Stimulated activated CD4-positive, alpha-beta T cell treated with anti-CD3 and anti-CD28 coated beads, Interleukin-15, amount 100 ng/mL, for 48 hours (primary cell): ENCODE measurements around the gene KMT2D.
"Not testable (repeated sequence)": the region's sequence is repeated elsewhere in the genome, so short reads cannot be mapped to it uniquely, and the experiment has no call there.

Experiments used
- DNase-seq, 2 donors: peaks; one replicate each; pipeline ENCODE4 v3.0.0-alpha.2; 2020; ENCODE audit warnings: low read depth in 2 of 2

Gene KMT2D

DNA sequence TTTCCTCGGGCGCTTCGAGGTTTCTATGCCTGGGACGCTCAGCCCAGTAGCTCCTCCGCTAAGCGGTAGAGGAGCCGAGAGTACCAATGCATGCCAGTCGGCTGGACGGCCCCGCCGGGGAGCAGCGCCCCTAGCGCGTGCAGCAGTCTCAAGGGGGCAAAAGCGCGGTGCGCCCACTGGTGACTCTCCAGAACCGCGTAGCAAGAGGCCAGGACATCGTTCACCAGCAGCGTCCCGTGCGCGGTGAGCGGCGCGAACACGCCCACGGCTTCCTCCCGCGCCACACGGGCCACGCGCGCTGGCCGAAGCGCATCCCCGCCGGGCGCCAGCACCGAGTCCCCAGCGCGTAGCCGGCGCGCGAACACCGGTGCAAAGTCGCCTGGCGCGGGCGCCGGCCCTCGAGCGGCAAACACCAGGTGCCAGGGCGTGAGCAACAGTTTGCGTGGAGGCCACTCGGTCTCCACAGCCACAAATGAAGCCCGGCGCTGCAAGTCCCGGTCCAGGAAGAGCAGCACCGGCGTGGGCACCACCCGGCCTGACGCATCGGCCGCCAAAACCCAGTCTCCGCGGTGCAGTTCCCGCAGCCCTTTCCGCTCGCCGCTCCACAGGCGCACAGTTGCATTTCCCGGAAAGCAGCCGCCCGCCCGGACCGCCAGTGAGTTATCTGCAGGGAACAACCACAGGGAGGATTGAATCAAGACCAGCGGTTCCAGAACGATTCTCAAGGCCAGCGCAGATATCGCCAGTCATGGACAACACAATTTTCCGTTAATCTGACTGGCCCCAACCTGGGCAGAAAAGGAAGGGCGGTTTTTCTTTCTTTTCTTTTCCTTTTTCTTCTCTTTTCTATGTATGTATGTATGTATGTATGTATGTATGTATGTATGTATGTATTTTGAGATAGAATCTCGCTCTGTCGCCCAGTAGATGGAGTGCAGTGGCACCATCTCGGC lies 29.5 kb upstream of the KMT2D start:
- DNase-seq: no peak

DNA sequence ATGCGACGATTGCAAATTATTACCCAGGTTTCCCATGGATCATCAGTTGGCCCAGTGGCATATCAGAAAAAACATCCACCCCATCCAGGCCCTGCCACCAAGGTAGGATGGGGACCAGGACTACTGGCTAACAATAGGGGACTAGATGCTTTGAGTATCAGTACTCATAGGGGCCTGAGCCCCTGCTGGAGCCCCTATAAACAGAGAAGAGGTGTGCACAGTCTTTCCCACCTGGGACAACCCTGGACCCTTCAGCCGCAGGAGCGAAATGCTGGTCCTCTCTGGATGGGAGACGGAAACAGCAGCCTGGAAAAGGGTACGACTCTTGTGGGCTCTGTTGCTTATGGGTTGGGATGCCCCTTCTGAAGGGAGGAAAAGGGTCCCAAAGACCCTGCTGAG lies 28.3 kb upstream of the KMT2D start:
- DNase-seq: no peak

DNA sequence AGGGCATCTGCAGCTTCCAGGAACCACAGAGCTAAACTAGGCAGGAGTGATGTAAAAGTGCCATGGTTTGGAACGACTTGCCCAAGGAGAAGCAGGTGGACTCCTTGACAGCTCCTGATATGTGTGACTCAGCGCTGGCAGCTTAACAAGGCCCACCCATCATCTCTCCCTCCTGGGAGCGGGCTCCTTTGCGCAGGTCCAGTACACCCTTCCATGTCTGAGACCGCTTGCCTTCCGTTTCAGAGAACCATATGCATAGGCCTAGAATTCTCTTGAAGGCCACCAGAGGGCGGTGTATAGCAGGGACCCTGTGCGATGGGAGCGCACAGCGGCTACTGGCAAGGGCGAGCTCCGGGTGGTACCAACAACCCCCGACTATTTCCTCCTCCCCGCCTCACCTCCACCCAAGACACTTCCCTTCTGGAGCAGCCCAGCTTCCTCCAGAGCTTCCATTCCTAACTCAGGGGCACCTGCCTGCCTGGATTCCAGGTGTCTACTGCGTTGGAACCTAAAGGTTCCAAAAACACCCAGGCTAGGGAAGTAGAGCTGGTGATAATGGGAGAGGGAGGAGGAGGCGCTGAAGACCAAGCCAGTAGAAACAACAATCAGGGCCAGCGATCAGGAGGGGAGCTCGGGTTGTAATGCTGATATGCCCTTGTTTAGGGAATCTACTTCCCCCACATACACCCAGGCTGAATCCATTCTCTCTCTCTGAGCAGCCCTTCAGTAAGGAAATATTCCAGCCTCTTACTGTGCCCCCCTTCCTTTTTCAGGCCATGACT lies 27.7 kb upstream of the KMT2D start:
- peak; percentile 40 to 64 for DNase-seq

DNA sequence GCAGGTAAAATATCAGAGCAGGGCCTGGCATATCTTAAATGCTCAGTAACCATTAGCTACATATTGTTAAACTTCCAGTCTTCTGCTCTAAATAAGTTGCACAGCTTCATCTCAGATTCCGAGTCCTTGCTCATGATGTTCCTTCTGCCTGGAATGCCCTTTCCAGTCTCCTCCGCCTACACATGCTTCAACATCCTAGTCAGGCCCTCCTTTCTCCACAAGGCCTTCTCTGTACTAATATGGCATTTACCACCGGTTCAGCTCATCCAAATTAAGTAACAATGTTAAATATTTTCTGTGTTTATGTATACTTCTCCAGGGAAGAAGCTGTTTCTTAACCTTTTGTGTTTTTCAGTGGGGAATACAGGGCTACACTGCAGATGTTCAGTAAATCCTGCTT lies 25.5 kb upstream of the KMT2D start:
- no peak for DNase-seq

DNA sequence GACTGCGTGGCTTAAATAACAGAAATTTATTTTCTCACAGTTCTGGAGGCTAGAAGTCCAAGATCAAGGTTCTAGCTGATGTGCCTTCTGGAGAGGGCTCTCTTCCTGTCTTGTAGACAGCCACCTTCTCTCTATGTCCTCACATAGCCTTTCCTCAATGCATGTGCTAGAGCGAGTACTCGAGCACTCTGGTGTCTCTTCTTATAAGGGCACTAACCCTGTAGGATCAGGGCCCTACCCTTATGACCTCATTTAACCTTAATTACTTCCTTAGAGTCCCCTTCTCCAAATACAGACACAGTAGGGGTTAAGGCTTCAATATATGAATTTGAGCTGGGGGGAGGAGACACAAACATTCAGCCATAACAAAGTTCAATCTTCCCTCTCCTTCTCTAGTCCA lies 23.8 kb upstream of the KMT2D start:
- no peak for DNase-seq

DNA sequence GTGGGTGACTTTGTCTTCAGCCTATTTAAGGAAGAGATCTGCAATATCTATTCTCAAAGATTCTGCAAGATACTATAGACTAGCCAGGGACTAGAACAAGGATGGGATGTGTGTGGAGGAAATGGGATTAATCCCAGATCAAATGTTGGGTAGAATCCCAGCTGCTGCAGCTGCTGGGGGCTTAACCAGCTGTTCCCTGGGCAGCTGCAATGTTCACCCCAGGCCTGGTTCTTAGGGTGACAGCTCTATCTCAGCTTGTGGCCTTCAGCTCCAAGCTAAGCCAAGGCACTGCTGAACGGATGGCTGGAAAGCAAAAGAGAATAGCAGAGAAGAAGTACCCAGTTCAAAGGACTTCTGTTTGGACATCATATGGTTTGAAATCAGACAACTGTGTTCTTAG lies 19.2 kb upstream of the KMT2D start:
- no peak for DNase-seq

DNA sequence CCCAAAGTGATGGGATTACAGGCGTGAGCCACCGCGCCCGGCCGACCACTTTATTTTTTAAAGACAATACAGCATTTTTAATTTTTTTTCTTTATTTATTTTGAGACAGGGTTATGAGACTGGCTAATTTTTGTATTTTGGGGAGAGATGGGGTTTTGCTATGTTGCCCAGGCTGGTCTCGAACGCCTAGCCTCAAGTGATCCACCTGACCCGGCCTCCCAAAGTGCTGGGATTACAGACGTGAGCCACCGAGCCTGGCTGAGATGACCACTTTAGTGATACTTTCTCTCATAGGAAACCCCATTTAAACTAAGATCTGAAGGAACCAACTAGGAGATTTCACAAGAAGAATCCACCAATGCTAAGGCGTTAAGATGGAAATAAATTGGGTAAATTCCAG lies 10.4 kb upstream of the KMT2D start:
- DNase-seq: no peak

DNA sequence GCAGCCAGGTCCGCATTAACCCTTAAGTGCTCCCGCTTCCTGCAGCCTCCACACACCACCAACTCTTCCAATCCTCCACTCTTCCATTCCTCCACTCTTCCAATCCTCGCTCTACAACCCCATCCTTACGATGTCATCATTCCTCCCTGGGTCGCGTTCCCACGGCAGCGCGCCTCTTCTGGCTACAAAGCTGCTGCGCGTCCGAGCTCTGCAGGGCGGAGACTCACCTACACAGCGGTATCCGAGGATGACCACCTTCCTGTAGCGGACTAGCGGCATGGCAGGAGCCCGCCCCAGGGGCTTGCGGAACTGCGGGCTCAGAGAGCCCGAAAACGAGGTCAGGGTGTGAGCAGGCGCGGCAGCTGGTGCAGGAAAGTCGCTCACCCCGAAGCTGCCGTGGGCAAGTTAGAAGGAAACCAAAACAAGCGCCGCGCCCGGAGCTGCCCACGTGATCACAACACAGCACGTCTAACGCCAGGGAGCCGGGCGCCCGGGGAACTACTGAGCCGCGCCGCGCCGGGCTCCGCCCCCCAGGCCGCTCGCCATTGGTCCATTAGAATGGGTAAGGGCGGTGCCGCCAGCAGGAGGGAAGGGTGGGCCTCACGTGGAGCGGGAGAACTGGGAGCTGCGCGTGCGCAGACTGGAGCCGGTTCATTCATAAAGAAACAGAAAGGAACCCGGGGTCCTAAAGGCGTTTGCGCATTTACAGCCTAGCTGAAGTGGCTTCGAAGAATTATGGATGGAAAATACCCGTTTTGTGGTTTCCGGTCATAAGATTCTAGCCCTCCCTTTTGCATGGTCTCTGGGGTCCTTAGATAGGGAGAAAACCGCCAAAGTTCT lies 9.1 kb upstream of the KMT2D start, which contains the start of gene RHEBL1:
RHEBL1 (minus strand) TSS at position 473 of the 840 bp plus-strand sequence; CDS start at position 279, 194 bp downstream.
- DNase-seq: peak; percentile 98 to 99

DNA sequence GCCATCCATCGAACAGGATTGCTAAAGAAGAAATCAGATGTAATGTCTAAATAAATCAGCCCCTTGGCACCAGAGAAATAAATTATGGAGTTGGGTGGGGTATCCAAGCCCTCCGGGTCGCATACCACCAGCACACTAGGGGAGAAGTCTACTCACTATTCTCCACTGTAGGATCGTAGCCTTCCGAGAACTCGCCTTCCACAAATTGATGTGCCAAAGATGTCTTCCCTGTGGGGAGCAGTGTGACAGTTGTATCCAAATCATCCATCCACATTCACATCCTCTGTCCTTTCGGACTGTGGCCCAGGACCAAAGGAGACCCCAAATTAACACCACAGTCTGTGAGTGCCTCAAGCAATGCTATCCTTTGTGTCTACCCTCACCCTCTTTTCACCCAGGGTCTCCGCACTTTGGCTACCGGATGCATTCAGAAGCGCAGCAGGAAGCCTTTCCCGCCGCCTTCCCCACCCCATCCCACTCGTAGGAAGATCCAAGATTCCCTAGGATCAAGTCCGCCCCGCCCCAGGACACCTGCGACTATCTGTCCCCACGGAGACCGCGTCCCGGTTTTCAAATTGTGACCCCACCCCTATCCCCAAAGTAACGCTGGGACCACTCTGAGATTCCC lies 8.4 kb upstream of the KMT2D start:
- DNase-seq: no peak

DNA sequence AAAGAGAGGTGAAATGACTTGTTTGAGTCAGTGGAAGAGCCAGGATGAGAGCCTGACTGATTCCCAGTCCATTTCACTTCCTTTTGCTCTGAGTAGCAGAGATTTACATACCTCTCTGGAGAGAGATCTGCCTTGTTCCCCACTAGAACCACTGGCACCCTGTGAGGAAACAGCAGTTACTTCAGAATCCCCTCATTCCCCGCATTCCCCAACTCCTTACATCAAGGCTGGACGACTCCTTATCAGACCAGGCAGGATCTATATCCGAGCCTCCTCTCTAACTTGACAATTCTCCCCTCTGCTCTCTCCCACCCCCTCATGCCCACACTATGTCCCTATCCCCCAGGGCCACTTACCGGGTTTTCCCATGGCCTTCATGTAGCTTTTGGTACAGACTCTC lies 5.5 kb upstream of the KMT2D start:
- no peak for DNase-seq

DNA sequence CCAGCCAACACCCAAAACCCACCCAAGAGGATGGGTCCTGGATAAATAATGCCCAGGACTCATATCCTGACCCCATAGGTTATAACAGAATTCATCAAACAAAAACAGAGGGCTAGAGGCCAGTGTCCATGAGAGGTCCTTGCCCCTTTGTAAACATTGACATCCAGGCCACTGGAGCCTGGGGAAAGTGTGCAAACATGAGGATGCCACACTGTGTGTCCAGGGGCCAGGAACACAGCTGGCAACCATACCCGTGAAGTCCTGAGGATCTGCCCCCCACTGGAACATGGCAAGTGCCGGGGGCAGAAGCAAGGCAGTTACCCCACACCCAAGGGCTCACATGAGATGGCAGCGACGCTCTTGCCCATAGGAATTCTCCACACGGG lies 4.2 kb upstream of the KMT2D start:
- DNase-seq: no peak

DNA sequence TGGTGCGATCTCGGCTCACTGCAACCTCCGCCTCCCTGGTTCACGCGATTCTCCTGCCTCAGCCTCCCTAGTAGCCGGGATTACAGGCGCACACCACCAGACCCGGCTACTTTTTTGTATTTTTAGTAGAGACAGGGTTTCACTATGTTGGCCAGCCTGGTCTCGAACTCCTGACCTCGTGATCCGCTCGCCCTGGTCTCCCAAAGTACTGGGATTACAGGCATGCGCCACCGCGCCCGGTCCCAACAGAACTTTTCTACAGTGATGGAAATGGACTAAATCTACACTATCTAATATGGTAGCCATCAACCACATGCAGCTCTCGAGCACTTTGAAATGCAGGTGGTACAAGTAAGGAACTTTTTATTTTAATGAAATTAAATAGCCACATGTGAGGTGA lies 1.3 kb upstream of the KMT2D start:
- DNase-seq: not testable (repeated sequence)

DNA sequence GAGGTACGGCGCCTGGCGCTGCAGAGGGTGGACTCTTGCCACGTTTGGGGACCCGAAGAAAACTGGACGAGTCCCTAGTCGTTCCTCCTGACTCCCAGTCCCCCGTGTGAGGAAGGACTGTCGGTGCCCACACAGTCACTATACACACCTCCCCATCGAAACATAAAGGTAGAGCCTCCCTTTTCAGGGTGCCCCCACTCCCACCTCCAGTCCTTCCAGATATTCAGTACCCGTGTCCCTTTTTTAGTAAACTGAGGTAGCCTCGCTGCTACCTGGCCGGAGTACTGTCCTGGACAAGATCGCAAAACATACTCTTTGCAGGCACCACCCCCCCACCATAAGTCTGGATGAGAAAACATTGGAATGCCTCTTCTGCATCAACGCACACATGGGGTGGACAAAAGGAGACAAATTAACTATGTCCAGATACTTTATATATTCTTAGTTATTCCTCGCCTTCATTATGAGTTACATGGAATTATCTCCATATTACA lies 610 bp upstream of the KMT2D start:
- no peak for DNase-seq

DNA sequence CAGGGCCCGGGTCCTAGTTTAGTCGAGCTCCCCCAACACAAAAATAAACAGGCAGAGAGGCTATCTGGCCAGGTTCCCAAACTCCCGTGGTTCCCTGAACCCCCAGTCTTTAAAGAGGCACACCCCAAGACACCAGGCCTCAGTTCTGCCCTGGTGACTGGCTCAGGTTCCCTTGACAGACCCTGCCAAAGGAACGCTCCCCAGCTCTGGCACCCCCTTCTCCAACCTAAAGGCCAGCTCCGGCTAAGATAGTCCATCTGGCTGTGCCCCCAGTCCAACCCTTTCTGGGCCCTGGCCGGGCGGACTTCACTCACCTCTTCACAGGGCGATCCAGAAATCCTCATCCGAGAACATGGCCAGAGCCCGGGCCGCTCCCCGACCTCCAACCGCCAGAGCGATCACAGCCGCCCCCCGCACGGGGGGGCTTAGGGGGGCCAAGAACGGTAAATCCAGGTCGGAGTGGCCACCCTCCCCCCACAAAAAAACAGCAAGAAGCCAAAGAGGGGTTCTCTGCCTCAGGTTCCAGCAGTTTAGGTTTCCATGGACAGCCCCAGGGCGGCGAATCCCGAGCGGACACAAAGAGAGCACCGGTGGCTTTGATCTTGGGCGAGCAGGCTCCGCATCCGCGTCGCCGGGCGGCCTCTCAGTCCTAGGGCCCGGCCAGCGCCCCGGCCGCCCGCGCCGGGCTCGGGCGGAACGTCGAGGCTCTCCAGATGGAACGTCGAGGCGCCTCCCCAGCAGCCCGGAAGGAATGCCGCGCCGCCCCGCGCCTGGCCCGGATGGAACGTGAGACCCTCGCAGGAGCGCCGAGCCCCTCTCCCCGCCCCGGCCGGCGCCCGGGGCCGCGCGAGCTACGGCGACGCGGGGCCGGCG lies 1.1 kb downstream of the KMT2D start:
- no peak for DNase-seq

DNA sequence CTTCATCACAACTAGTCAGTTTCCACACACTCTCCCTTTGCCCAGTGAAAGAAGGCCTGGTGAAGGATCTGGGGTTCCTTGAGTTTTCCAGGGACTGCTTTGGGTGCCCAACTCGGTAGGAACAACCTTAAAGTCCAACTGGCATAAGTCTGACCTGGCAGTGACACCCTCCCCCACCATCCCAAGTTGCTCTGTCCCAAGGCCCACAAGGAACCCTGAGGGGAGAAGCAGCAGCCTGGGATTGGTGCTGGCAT lies 1.6 kb downstream of the KMT2D start:
- no peak for DNase-seq

DNA sequence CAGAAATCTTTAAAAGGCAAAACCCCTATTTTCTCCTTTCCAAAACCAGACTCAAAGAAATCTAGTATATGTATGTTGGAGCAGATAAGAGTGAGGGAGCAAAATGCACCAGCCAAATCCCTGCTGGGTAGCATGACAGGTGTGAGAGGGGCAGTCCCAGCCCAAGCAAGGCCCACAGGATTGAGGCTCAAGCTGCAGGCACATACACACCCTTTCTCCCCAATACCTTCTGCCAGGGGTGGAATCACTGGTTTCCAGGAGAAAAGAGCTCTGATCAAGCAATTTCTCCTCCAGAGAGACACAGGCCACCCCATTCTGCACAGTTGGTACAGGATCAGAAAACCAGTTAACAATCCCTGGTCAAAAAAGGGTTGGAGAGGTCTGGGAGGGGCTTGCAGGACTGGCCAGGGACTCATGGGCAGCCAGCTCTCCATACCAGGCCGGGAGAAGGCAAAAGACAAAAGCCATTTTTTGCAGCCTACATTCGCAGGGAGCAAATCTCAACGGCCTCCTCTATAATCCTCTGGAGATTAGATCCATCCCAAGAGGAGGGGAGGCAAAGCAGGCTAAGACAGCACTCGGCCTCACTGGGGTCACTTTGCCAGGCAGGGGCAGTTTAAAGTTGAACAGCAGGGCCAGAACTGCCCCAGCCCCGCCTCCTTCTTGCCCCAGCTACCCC lies 2.1 kb downstream of the KMT2D start:
- no peak for DNase-seq

DNA sequence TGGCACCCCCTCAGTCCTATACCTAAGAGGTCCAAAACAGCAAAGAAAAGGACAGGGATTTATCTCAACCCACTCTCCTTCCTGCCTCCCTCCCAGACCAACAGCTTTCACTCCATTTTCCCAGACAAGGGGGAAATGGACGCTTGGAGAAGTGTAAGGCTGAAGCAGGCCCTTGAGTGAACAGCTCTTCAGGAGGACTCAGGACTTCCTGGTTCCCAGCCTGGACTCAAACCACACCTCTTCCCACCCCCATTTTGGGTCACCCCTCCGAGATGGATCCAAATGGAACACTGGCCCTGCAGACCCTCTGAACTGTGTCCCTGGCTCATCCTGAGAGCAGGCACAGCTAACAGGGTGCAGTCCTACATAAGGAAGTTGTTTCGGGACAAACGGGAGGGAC lies 2.7 kb downstream of the KMT2D start:
- no peak for DNase-seq

DNA sequence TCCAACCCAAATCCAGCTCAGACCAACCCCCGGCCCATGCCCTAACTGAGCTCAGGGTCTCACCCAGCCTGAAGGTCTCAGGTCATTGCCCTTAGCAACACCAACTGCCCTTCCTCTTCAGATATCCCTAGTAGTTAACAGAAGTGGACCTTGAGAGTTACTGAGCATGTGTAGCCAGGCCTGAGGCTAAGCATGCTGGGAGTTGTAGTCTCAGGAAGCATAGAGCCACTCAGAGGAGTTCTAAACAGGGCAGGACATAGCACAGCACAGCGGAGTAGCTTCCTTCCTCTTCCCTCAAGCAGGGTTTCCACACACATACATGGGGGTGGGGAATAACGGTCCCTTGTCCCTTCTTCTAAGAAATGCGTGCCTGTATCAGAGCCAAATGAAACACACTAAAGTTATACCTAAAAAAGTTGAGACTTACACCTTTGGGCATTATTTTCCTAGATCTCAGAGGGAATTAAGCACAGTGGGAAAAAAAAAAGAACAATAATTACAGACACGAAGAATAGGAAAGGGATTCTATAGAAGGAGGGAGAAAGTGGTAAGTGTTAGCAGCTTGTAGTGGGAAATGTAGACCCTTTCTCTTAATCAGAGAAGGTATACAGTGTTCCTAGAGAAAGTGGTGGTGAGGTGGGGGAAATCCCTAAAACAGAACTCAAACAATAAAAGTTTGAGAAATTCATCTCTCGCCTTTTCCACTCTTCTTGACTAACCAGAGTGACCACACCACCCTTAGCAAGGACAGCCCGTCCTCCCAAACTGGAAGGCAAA lies 4.4 kb downstream of the KMT2D start:
- DNase-seq: peak; percentile 25 to 35

DNA sequence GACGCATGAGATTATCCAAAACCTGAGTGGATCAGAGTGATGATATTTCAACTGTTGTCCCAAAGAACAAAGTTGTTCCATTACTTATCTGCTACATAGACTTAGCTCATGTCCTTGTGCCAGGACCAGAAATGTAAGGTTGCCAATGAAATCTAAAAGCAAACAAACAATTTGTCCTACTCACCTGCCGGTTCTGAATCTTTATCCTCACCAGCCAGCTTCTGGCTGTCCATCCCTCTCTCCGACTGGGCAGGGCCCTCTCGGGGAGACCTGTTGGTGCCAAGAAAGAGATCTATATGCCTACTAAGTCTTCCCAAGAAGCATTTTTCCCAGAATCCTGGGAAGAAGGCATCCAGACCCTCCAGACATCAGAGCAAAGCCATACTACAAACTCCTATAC lies 5.5 kb downstream of the KMT2D start:
- no peak for DNase-seq
